Peyer's patch (tissue), 4 donors: Measurements from ENCODE around the gene SSPN.

Source experiments
- CTCF ChIP-seq, 6 experiments: fragments of 450-650 bp in 4 of 6; fragments of 200-600 bp in 2 of 6; sonication (generic) in 1 of 6; IDR thresholded peaks; one replicate each; pipeline ENCODE4 v1.5.1; 2017 to 2019; ENCODE audit warnings: antibody characterized with exemption in 6 of 6, mild to moderate bottlenecking in 3 of 6, moderate library complexity in 1 of 6
- POLR2A ChIP-seq, 2 donors: fragments of 450-650 bp; IDR thresholded peaks; one replicate each; pipeline ENCODE4 v1.5.1; 2017; ENCODE audit warnings: antibody characterized with exemption in 2 of 2, mild to moderate bottlenecking in 2 of 2, moderate library complexity in 2 of 2

- TF ChIP-seq CTCF (IDR thresholded peaks at IDR 0.05): no peak
- TF ChIP-seq POLR2A (IDR thresholded peaks at IDR 0.05): no peak
These were observed 22.8 kb upstream of the SSPN start for GRCh38 chr12:26172539-26172938.
